HS-27A (cell line): Measurements from ENCODE around the gene RAPGEF1.

Experiments
- DNase-seq: peaks from one replicate; pipeline ENCODE4 v3.0.0-alpha.2; 2012; ENCODE audit warnings: low read depth, missing footprints

RAPGEF1 gene

DNA sequence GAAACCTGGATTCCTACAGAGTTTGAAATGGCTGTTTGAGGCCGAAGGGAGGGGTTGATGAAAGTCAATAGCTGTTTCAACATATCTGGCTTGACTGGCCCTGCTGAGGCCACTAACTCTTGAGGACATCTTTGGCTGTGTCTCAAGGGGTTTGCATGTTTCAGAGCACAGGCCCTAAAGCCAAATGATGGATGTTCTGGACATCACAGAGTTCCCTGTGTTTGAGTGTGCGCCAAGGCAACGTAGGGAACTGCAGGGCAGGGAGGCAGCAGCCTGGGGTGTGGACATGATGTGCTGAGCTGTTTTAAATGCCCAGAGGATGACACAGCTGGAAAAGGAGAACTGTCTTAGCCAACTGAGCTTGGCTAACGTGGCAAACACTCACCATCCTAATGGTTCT, 89.6 kb downstream of the RAPGEF1 start:
- DNase-seq: no peak

DNA sequence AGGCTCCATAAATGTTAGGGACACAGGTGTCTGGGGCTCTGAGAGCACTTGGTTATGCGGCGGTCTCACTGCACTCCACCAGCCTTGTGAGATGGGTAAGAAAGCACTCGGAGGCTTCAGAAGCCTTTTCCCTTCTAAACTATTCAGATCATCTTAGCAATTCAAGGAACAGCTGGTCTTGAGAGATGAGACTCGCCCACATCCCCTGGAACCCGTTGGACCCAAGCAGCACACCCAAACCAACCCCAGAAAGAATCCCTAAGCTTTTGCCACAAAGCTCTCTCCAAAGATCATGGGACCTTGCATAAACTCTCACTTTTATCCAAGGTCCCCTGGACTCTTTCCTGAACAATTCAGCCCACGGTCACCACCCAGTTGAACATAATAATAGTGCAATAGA, 90.2 kb downstream of the RAPGEF1 start:
- DNase-seq: no peak

DNA sequence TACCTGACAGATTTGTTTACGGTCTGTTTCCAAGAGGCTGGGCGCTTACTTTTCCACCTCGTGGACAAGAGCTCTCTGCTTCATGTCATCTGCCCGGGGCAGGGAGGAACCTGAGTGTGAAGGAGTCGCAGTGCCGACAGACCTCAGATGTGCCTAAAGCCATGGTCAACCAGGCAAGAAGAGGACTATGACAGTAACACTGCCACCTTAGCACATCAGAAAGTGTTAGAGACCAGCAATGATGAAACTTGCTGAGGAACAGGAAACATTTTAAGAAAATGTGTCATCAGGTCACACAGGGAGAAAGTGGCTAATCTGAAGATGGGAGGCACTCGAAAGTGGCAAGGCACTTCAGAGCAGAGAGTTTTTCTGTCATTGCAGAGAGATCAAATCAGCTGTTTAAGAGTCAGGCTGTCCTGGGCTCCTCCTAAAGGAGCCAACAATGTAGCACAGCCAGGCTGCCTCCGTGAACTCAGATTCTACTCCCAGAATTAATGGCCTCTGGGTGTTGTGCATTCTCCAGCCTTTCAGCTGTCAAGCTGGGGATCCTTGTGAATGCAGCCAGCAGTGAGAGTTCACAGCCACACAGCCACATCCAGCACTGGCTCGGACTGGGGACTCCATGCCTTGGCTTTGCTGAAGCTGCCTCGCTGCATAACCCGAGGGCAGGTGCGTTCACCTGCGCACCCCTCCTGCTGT, 94.6 kb downstream of the RAPGEF1 start:
- DNase-seq: no peak

DNA sequence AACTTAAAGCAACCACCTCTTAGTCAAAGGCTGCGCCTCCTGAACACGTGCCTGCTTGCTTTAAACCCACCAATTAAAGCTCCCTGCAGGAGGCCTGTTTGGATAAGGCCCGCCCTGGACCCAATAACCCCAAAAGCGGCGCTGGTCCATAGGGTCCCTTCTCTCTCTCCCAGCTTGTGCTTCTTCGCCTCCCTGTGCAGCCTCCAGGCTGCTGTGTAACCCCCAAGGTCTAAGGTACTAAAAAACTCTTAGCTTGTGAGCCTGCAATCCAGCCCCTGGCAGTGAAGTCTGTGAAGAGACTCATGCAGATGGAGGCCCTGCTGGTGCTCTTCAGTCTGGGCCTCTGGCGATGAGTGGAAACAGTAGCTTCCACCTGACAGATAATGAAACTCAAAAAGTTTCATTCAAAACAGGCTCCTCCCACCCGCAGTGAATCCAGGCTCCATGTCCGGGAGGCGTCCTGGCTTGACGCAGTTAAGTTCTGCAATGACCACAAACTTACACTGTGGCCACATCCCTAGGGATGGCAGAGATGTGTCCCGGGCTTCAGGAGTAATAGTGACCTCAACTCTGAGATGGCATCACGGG, 97.3 kb downstream of the RAPGEF1 start:
- no peak for DNase-seq

DNA sequence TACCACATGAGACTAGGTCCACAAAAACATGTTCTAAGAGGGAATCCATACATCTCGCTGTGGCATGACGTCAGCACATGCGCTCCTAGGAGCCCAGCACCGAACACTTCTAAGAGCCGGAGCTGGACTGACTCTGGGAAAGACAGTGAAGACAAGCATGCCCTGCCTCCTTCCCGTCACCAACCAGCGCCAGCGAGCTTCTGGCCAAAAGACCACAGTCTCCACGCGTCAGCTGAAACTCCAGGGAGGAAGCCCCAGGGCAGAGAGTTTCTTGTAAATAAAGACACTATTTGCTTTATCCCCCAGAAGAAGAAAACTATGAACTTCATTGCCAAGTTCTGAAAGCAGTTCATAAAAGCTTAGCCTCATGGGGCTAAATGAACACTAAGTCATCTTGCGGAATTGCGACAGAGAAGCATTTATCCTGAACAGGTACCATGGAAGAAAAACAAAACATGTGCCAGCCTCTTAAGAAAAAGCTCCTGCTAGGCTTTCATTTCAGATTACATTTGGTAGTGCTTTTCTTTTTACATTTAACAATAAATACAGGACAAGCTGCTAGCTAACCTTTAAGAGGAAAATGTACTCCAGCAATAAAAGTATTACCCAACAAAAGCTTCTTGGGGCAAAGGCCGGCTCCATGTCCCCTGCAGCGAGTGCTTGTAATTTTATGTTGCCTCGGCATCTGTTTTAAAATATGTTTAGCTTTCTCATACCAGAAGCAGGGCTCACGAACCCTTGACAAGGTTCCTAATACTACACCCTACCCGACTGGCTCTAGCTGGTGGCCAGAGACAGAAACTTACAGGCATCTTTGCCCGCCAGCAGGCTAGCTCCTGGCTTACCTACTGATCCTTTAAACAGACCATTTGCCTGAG, 98.0 kb downstream of the RAPGEF1 start:
- DNase-seq: no peak

DNA sequence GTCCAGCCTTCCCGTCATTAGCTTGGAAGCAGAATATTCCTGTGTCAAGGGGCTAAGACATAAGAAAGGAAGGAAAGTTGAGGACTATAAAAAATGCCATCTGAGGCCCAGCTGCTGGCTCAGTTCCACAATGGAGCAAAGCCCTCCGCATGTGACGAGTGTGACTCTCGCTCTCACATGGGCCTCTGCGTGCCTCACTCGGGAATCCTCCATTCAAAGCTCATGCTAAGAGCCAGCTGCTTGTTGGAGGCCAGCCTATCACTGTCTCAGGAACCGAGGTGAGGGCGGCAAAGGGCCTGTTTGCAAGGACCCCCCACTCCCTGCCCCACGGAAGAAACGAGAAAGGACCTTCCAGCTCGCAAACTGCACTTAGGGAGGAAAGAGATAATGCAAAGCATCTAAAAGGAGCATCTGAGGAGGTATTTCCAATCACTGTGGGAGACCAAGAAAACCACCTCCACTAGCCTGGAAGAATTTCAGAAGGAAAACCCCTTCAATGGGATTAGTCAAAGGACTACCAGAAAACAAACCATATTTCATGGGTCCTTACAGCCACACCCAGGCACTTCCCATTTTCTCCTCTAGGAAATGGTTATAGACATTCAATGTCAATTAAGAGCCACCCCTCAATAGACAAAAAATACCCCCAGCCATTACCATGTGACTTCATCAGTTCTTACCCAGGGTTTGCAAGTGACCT, 99.3 kb downstream of the RAPGEF1 start:
- peak; percentile 46 for DNase-seq

DNA sequence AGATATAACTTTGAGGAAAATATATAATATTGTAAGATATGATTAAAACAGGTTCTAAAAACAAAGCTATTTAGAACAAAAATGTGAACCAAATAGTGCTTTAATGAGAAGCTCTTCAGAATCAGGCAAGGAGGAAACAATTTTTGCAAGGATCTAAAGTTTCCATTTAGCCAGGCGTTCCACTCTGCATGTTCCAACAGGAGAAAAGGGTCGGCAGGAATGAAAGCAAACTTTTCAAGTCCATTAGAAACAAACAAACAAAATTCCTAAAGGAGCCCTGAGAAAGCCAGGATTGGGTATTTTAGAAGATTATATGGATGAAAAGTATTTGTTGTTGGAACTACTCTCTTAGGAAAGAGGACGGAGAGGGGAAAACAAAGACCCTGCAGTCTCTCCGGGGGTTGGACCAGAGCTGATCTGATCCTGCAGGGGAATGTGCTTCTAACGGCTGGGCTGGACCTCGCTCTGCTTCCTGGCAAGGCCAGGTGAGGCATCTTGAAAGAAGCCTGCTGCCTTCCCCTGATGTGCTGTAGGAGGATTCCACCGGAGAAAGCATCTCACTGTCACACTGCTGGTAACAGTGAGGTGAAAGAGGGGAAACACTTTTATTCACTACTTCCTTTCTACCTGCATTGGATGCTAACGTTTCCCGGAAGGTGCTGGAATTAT, 100.0 kb downstream of the RAPGEF1 start:
- no peak for DNase-seq

DNA sequence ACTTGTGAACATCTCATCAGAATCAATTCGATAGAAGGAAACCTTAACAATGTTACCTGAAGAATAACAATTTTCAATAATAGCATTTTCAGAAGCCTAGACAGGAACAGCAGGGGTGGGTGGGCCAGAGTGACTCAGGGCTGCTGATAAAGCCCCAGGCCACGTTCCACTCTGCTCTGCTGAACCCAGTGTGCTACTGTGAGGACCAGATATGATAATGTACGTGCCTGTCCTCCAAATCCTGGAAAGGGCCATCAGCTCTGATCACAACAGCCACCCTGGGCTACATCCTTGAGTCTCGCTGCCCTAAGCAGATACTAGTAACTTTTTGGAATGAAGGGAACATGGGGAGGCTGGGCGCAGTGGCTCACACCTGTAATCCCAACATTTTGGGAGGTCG, 103.3 kb downstream of the RAPGEF1 start:
- no peak for DNase-seq

DNA sequence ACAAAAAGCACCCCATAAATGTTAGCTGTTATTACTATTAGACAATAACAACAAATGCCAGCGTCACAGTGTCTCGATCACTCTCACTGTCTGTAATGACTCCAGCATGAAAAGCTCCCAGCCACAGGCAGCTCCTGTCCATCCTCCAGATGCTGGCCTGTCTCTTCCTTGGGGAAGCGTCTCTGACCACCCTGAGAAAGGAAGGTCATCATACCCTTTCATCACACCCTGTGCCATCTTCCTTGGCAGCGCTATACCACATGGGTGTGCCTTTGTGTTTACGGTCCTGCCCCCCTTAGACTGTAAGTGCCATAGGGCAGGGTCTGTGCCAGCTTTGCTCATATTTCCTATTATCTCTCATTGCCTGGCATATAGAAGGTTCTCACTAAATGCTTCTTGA, 104.0 kb downstream of the RAPGEF1 start:
- no peak for DNase-seq

DNA sequence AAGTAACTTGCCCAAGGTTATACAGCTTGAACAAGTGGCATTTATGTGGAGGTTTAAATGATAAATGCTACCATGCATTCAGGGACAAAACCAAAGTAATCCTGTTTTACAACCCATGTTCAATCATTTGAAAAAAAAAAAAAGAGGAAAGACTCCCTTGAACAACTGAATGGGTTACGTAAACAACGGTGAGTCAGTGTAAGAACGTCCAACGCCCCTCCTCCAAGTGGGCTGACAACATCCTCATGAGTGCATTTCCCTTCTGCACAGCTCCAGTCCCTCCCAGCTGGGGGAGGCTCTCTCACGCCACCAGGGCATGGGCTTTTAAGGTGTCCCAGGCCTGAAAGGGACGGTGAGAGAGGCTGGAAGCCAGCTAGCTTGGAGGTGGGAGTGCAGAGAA, 104.6 kb downstream of the RAPGEF1 start:
- peak; percentile 53 for DNase-seq

DNA sequence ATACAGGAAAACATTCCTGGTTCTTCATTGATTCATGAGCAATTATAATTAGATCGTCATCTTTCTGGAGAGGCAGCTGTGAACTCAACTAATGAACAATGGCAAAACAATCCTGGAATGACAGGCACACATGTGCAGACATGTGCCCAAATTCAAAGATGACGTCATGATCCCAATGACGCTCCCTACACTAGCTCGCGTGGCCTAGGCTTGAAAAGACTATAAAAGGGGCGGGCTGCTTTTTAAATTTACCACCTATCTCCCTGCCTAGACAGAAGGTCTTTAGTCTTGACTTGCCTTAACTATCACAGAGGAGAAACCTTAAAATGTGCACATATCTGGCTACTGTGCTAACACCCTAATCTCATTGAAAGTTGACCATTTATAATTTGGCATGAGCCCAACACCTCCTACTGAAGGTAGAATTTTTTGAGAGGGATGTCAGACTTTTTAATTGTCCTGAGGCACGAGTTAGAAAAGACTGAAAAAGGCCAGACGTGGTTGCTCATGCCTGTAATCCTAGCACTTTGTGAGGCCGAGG, 106.3 kb downstream of the RAPGEF1 start:
- DNase-seq: no peak

DNA sequence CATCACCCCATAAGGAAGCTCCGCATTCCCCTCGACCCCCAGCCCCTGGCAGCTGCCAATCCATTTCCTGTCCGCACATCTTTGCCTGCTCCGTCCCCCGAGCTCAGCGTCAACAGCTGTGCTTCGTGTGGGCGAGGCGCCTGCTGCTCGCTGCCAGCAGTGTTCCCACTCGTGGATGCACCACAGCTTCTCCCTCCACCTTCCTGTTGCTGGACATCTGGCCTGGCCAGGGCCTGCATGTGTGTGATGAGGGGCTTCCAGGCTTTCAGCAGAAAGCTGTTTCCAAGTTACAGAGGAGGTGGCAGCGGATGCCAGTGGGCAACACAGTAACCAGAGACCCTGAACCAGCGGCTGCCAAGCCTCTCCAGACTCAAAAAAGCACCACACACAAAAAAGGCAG, 108.6 kb downstream of the RAPGEF1 start:
- no peak for DNase-seq

DNA sequence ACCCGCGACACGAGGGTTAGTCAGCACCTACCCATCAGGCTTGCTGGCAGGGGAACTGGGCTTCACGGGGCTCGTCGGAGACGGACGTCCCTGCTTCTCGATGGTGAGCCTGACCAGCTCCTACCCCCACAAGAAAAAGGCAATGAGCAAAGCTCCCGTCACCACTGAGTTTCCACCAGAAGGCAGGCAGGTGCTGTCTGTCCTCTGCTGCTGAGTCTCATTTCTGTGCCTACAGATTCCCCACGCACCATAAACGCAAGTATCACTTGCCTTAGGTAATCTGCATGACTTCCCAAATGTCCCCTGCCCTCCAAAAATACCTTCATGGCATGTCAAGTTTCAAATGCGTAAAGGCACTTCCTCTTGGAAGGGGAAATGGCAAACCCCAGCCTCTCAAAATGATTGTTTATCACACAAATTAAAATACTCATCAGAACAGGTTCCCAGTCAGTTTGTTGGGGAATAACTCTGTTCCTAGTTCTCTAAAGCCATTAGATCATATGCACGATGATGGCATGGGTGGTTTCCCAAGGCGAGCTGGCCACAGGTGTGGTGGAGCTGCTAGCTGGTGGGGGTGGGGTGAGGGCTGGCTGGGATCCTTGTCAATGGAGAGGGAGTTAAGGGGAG, 109.6 kb downstream of the RAPGEF1 start:
- DNase-seq: no peak

DNA sequence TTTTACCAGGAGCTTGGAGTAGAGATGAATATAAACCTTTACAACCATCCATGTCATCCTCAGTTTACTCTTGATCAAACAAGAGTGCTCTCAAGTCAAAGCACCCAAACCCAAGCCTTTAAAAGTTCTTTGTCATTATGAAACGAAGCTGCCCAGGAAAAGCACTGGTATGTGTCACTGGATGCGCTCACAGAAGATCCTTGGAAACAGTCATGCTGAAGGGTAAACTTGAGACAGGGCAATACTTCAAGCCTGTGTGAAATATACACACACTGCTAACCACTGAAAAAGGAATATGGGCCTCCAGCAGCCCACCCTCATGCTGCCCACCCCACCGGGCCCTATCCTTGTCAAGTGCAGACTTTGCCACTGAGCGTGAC, 110.1 kb downstream of the RAPGEF1 start:
- no peak for DNase-seq

DNA sequence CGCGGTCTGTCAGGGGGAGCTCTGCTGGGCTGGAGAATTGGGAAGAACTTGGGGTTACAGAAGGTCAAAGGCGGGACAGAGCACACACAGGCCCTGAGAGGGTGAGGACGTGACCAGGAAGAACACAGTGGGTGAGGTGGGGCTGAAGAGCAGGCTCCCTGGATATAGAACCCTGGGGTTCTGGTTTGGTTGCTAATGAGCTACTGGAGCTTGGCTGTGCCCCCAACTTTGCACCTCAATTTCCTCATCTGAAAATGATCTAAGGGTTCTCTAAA, 110.7 kb downstream of the RAPGEF1 start:
- DNase-seq: no peak

DNA sequence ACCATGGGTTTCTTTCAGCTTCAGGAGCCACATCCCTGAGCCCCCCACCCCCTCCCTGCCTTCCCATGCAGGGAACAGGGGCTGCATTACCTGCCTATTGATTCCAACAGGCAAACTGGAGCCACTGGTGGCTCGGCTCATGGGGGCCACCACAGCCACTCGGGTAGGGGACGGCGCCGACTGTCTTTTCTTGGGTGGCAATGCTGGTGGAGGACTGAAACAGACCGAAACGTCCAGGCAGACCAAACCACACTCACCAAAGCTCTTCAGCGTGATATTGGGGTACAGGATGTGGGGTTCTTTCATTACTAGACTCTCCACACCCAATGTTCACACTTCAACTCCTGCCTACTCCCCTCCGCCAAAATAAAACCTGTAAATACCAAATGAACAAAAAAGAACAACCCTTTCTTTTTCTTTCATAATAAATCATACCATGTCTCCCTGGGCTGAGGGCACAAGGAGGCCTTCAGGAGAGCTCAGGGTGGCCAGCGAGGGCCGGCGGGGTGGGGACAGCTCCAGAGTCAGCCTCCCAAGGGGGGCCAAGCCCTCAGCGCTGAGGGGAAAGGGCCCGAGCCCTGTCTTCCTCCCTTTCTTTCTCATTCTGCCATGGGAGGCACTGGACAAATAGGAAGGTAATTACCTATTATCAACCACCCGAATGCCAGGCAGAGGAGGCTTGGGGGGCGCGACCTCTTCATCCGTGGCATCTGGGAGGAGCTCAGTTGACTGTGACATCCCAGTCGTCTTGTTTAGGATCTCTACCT, 111.2 kb downstream of the RAPGEF1 start:
- no peak for DNase-seq

DNA sequence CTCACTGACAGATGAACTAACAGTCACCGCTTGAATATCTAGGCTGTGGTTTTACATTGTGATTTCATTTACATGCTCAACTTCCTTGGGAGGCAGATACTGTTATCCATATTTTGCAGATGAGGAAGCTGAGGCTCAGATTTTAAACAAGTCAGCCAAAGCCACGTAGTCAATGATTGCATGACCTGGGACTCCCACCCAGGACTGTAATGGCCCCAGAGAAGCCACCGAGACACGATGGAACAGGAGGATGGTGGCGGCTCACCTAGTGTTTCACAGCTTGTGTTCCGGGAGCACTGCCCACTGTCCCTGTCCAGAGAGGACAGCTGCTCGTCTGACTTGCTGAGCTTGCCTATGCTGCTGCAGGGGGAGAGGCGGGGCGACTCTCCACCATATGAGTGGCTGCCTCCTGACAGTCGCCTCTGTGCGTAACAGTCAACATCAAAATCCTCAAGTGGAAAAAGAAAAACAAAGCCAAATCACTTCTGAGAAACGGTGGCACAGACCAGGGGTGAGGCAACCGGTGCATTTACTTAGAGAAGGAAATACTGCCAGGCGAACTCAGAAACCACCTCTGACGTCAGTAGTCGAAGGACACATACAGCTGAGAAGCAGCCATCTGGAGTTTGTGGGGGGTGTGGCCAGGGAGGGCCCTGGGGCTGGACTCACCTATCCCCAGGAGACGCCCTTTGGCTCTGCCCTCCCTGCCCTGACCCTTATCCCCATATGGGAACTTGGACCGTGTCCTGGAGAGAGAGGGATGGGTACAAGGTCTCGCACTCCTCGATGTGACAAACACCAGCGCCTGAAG, 112.0 kb downstream of the RAPGEF1 start:
- no peak for DNase-seq

DNA sequence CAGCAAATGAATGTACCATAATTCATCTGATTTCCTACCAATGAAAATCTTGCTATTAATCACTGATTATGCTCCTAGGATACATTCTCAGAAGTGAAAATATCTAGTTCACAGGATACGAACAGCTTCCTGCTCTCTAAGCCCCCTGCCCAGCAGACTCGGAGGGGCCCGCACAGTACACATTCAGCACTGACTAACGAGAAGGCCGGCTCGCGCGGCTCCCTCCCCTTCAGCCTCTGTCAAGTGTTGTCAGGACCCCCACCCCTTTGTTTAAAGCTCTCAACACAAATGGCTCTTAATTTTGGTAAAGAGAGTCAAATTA, 112.6 kb downstream of the RAPGEF1 start:
- DNase-seq: no peak

DNA sequence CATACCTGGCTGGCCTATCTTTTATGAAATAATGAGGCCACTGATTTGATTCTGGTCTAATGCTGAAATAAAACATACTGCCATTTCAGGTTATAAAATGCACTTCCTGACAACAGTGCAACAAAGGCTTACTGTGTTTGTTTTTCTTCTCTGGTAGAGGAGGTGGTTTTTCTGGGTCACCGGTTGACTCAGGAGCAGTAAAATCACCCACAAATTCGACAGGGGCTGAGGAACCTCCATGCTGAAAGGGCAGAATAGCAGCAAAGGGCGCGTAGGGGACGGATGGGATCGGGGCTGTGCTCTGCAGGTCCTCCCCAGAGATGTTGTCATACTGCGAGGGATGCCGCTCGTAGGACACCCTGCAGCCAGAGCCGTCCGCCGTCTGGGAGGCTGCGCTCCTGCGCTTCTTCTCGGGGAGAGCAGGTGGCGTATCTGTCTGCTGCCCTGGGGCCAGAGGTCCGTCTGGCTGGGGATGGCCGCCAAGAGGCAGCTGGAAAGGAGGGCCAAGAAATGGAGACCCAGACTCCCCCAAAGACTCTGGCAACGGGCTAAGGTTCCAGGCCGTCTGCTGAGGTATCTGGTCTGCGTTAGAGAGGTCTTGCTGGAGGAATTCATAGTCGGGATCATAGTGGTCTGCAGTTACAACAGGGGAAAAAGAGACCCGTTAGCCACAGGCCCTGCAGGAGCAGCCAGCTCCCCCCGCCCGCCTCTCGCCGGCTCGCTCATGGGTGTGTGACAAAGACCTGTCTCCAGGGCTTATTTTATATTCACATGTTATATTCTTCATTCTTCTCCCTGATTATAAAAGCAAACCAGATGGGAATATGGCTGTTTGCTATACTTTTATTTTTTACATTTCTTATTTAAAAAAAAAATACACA, 113.8 kb downstream of the RAPGEF1 start:
- DNase-seq: no peak
